GM12878 (cell line): ENCODE results near the gene G3BP1. TPM values are rescaled to one million over a fixed set of nuclear protein-coding genes. Genes with fewer than 3 reads are reported as not detected.

ENCODE experiments used
- ATAC-seq: fragments of 200-7000 bp; cut with Tn5 transposase; 3 replicates; pipeline ENCODE4 v1.9.1; 2020; ENCODE audit warnings: mild to moderate bottlenecking, moderate library complexity
- BruUV-seq: library from RNA; stranded (reverse); fragments of 400-500 nt; replicated peaks from 2 replicates; lab custom pipeline; 2021; lab: Mats Ljungman, UMichigan
- CTCF ChIA-PET: fragments of 300-600 bp; sonication (Branson Sonifier 250); formaldehyde crosslinking; extraction: SDS; loops from one replicate; lab custom pipeline; 2021; ENCODE audit warnings: inconsistent platforms; lab: Yijun Ruan, JAX
- POLR2A ChIA-PET: fragments of 350-600 bp; formaldehyde crosslinking; extraction: SDS; loops from one replicate; lab custom pipeline; 2021; ENCODE audit warnings: inconsistent platforms; lab: Charles Lee
- RAD21 ChIA-PET: fragments of 300-600 bp; sonication (Branson Sonifier 250); formaldehyde crosslinking; loops from one replicate; lab custom pipeline; 2023; ENCODE audit warnings: antibody characterized with exemption; ENCODE audit not compliant: unreplicated experiment; lab: Charles Lee
- SMC1A ChIA-PET: fragments of 300-600 bp; sonication (Branson Sonifier 250); formaldehyde crosslinking; loops from one replicate; lab custom pipeline; 2023; ENCODE audit not compliant: unreplicated experiment, uncharacterized antibody; lab: Charles Lee
- DNase-seq: peaks from one replicate; pipeline ENCODE4 v3.0.0-alpha.2; 2011; ENCODE audit warnings: low read depth, low spot score
- FAIRE-seq: peaks from 3 replicates; lab custom pipeline; 2011; peaks lifted over from hg19 to GRCh38; lab: Jason Lieb, UNC
- H2AFZ ChIP-seq: 2 replicates; pipeline ENCODE4 v1.6.0; 2011; ENCODE audit warnings: low read depth, low read length, control low read depth; ENCODE audit not compliant: control insufficient read depth
- H3K27ac ChIP-seq: 2 replicates; pipeline ENCODE4 v1.5.1; 2011; ENCODE audit warnings: control low read depth; ENCODE audit not compliant: control insufficient read depth, insufficient read depth
- H3K27me3 ChIP-seq, 2 experiments: replicated peaks in 1 of 2; 2 replicates each; pipeline versions ENCODE4 v1.6.0 to v1.6.1; 2011; ENCODE audit warnings: low read length in 1 of 2; ENCODE audit not compliant: control insufficient read depth in 2 of 2, insufficient read depth in 2 of 2
- H3K36me3 ChIP-seq, 2 experiments: 2 replicates each; pipeline ENCODE4 v1.5.1; 2011; ENCODE audit warnings: low read length in 1 of 2; ENCODE audit not compliant: control insufficient read depth in 2 of 2, insufficient read depth in 2 of 2
- H3K4me1 ChIP-seq: 2 replicates; pipeline ENCODE4 v1.6.1; 2011; ENCODE audit warnings: mild to moderate bottlenecking, low read length, moderate library complexity, mixed read lengths; ENCODE audit not compliant: control insufficient read depth, insufficient read depth
- H3K4me2 ChIP-seq: 2 replicates; pipeline ENCODE4 v1.6.0; 2011; ENCODE audit warnings: control low read depth; ENCODE audit not compliant: control insufficient read depth, insufficient read depth
- H3K4me3 ChIP-seq: fragments of 200-600 bp; sonication (generic); 2 replicates; pipeline ENCODE4 v1.5.1; 2016
- H3K79me2 ChIP-seq: 2 replicates; pipeline ENCODE4 v1.6.0; 2011; ENCODE audit warnings: low read length; ENCODE audit not compliant: control insufficient read depth, insufficient read depth
- H3K9ac ChIP-seq: 2 replicates; pipeline ENCODE4 v1.8.0; 2011; ENCODE audit warnings: low read length, control low read depth, mixed read lengths; ENCODE audit not compliant: control insufficient read depth, insufficient read depth
- H3K9me3 ChIP-seq: replicated peaks from 3 replicates; pipeline ENCODE4 v1.5.1; 2011; ENCODE audit warnings: mild to moderate bottlenecking, low read length; ENCODE audit not compliant: control insufficient read depth, insufficient read depth
- H4K20me1 ChIP-seq: 2 replicates; pipeline ENCODE4 v1.6.0; 2011; ENCODE audit not compliant: control insufficient read depth, insufficient read depth
- KAT2A ChIP-seq: conservative IDR thresholded peaks from 2 replicates; pipeline ENCODE4 v1.6.1; 2011; ENCODE audit warnings: low read depth, low read length; ENCODE audit not compliant: control insufficient read depth
- NR2F1 ChIP-seq: fragments of 450-650 bp; conservative IDR thresholded peaks from 2 replicates; pipeline ENCODE4 v1.6.1; 2017; ENCODE audit warnings: mild to moderate bottlenecking
- POLR2A ChIP-seq: IDR thresholded peaks from 2 replicates; pipeline ENCODE4 v1.6.1; 2011; ENCODE audit warnings: low read depth, mild to moderate bottlenecking, low read length
- WRNIP1 ChIP-seq: IDR thresholded peaks from 2 replicates; pipeline ENCODE4 v1.6.1; 2011; ENCODE audit warnings: low read depth, low read length, improper control_type of control experiment, borderline replicate concordance
- WGBS: methylation state at CpG from one replicate; pipeline ENCODE4 v1.1.6; 2016; ENCODE audit warnings: low lambda C conversion rate; ENCODE audit not compliant: insufficient replicate concordance, insufficient coverage; ENCODE audit errors: missing lambda C conversion rate; 5-methylcytosine and 5-hydroxymethylcytosine counted together
- in situ Hi-C: fragments of 300-500 bp; cut with MboI; formaldehyde crosslinking; loops from 9 replicates; pipeline ENCODE4 v1.14.3; 2018; ENCODE audit warnings: mixed read lengths
- intact Hi-C: fragments of 100-400 bp; cut with micrococcal nuclease; formaldehyde crosslinking; loops from one replicate; pipeline ENCODE4 v1.14.2; 2022; ENCODE audit not compliant: unreplicated experiment
- polyA plus RNA-seq, 11 experiments: library from polyadenylated mRNA; depleted of rRNA in 4 of 11; unstranded in 6 of 11; stranded (reverse) in 5 of 11; fragments of >200 nt; fragmentation: Nextera tagmentation in 4 of 11; fragmentation: Illumina TruSeq in 1 of 11; extraction: Ambion mirVana in 4 of 11; extraction: Trizol in 1 of 11; gene quantifications; 1 replicate in 1 of 11; 2 replicates in 10 of 11; pipeline versions ENCODE4 v1.2.1 to v1.2.3, GENCODE V29; 2011 to 2016; ENCODE audit warnings: inconsistent platforms in 2 of 11, missing spikeins in 2 of 11, low read depth in 1 of 11
- total RNA-seq, 4 experiments: library from RNA; depleted of rRNA in 3 of 4; stranded (reverse); fragments of >200 nt in 3 of 4; fragmentation: Illumina TruSeq in 1 of 4; extraction: Trizol in 1 of 4; gene quantifications; 2 replicates each; pipeline versions ENCODE4 v1.2.1 to v1.2.3, GENCODE V29; 2013 to 2021
- TF ChIP-seq, protein P1 (sequence below): fragments of 450-650 bp; formaldehyde crosslinking; IDR thresholded peaks from 2 replicates; pipeline ENCODE4 v1.4.0; 2020; ENCODE audit warnings: mild to moderate bottlenecking, moderate library complexity
- TF ChIP-seq, protein P2 (sequence below): fragments of 450-650 bp; IDR thresholded peaks from 2 replicates; pipeline ENCODE4 v1.6.1; 2017; ENCODE audit warnings: mild to moderate bottlenecking, low read depth, inconsistent platforms; ENCODE audit not compliant: poor library complexity, severe bottlenecking
- TF ChIP-seq, protein P3 (sequence below): fragments of 450-650 bp; IDR thresholded peaks from 2 replicates; pipeline ENCODE4 v1.6.1; 2018; ENCODE audit warnings: mild to moderate bottlenecking, low read depth, moderate library complexity; ENCODE audit not compliant: partially characterized antibody

G3BP1 gene
- total and polyA plus RNA-seq, 10 of the 15 experiments (the other 5 are each of a cell fraction or from before 2014, with no cell fraction given) = 49.7 to 438 (median 148) TPM

DNA sequence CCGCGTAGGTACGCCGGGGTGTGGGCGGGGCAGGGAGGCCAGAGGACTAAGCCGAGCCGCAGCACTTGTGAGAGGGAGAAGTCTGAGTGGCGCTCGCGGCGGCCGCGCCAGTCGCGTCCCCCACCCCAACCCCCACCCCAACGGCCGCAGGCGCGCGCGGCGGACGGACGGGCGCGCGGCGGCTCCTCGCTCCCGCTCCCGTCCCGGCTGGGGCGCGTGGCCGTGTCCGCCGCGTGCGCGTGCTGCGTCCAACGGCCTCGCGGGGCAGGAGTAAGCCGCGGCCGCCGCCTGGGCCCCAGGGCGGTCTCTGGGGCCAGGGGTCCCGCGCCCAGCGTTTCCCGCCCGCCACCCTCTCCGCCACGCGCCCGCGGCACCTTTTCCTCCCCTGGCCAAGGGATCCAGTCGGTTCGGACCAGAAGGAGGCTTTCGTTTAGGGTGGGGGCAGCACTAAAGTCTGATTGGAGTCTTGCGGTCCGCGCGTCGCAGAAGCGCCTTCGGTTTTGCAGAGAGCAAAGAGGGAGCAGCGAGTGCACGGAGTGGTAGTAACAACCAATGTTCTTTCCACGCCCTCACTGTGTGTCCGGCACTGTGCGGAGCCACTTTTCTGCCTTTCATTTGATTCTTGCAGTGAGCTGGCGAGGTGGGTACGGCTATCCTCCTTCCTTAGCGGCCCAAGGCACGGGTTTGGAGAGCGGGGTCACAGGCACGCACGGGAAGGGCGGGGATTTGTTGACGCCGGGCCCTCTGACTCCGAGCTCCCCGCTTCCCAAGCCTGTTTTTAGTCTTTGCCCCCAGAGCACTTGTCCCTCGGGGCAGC lies 483 bp downstream of the G3BP1 start:
- DNase-seq (no peak), ATAC-seq (no peak; the same call in 1 of the 3 replicates), FAIRE-seq (no peak)
- H2AFZ ChIP-seq = peak overlapping the region; percentile 32
- H3K4me3 ChIP-seq = peak overlapping the region; percentile 97
- BruUV-seq = no TSS peak
- H3K4me2 ChIP-seq = peak overlapping the region; percentile 71
- peak overlapping the region; percentile 93 for H3K9ac ChIP-seq
- peak overlapping the region; percentile 89 for H3K27ac ChIP-seq
- H3K4me1 ChIP-seq = peaks cover 10% of the 10 kb centered on the region
- in situ Hi-C loops (no loop called here), intact Hi-C loops (loop anchor here (5.0 to 10.0 kb wide), 2 partner anchors 520 to 617 kb away; partner anchors contain the start of genes ANXA6 and GM2A)
- no peaks in the 10 kb centered on the region for H3K27me3 ChIP-seq
- ChIA-PET SMC1A (interaction anchor here (0.6 to 6.5 kb wide), 15 partner anchors 10 to 520 kb away, joined by 3 to 84 read pairs (median 6); no protein-coding TSS in a partner anchor), RAD21 (interaction anchor here (0.8 to 6.4 kb wide), 18 partner anchors 9 to 370 kb away, joined by 3 to 90 read pairs (median 10); partner anchors contain the start of genes ATOX1 and SLC36A1), POLR2A (interaction anchor here (0.6 to 10.0 kb wide), 10 partner anchors 9 to 113 kb away, joined by 3 to 241 read pairs (median 6); partner anchors contain the start of gene ATOX1), CTCF (interaction anchor here (0.9 to 2.8 kb wide), 12 partner anchors 11 to 325 kb away, joined by 3 to 39 read pairs (median 16); partner anchors contain the start of gene SLC36A1)
- peaks cover 8% of the 10 kb centered on the region for H4K20me1 ChIP-seq
- peaks cover 68% of the 10 kb centered on the region for H3K79me2 ChIP-seq
- H3K36me3 ChIP-seq = peaks cover 0 to 2% of the 10 kb centered on the region in 2 experiments; a peak in 2 of 4 replicates
- no peaks in the 10 kb centered on the region for H3K9me3 ChIP-seq
- WGBS = under 1% methylated on average over 52 of the region's 87 CpGs
- TF ChIP-seq NR2F1 = peak; percentile 17; the same call in 1 of the 2 replicates
- TF ChIP-seq KAT2A = no peak
- no peak for TF ChIP-seq WRNIP1
- TF ChIP-seq, protein P1, sequence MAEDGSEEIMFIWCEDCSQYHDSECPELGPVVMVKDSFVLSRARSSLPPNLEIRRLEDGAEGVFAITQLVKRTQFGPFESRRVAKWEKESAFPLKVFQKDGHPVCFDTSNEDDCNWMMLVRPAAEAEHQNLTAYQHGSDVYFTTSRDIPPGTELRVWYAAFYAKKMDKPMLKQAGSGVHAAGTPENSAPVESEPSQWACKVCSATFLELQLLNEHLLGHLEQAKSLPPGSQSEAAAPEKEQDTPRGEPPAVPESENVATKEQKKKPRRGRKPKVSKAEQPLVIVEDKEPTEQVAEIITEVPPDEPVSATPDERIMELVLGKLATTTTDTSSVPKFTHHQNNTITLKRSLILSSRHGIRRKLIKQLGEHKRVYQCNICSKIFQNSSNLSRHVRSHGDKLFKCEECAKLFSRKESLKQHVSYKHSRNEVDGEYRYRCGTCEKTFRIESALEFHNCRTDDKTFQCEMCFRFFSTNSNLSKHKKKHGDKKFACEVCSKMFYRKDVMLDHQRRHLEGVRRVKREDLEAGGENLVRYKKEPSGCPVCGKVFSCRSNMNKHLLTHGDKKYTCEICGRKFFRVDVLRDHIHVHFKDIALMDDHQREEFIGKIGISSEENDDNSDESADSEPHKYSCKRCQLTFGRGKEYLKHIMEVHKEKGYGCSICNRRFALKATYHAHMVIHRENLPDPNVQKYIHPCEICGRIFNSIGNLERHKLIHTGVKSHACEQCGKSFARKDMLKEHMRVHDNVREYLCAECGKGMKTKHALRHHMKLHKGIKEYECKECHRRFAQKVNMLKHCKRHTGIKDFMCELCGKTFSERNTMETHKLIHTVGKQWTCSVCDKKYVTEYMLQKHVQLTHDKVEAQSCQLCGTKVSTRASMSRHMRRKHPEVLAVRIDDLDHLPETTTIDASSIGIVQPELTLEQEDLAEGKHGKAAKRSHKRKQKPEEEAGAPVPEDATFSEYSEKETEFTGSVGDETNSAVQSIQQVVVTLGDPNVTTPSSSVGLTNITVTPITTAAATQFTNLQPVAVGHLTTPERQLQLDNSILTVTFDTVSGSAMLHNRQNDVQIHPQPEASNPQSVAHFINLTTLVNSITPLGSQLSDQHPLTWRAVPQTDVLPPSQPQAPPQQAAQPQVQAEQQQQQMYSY (CRISPR knock-in tag) = no peak
- TF ChIP-seq POLR2A = peak; percentile 90
- TF ChIP-seq, protein P2, sequence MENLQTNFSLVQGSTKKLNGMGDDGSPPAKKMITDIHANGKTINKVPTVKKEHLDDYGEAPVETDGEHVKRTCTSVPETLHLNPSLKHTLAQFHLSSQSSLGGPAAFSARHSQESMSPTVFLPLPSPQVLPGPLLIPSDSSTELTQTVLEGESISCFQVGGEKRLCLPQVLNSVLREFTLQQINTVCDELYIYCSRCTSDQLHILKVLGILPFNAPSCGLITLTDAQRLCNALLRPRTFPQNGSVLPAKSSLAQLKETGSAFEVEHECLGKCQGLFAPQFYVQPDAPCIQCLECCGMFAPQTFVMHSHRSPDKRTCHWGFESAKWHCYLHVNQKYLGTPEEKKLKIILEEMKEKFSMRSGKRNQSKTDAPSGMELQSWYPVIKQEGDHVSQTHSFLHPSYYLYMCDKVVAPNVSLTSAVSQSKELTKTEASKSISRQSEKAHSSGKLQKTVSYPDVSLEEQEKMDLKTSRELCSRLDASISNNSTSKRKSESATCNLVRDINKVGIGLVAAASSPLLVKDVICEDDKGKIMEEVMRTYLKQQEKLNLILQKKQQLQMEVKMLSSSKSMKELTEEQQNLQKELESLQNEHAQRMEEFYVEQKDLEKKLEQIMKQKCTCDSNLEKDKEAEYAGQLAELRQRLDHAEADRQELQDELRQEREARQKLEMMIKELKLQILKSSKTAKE = no peak
- TF ChIP-seq, protein P3, sequence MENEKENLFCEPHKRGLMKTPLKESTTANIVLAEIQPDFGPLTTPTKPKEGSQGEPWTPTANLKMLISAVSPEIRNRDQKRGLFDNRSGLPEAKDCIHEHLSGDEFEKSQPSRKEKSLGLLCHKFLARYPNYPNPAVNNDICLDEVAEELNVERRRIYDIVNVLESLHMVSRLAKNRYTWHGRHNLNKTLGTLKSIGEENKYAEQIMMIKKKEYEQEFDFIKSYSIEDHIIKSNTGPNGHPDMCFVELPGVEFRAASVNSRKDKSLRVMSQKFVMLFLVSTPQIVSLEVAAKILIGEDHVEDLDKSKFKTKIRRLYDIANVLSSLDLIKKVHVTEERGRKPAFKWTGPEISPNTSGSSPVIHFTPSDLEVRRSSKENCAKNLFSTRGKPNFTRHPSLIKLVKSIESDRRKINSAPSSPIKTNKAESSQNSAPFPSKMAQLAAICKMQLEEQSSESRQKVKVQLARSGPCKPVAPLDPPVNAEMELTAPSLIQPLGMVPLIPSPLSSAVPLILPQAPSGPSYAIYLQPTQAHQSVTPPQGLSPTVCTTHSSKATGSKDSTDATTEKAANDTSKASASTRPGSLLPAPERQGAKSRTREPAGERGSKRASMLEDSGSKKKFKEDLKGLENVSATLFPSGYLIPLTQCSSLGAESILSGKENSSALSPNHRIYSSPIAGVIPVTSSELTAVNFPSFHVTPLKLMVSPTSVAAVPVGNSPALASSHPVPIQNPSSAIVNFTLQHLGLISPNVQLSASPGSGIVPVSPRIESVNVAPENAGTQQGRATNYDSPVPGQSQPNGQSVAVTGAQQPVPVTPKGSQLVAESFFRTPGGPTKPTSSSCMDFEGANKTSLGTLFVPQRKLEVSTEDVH = no peak
